HepG2 (cell line): ENCODE data around the gene LSM12. TPM values are rescaled to one million over a fixed set of nuclear protein-coding genes. Genes with fewer than 3 reads are reported as not detected.

Source experiments
- ATAC-seq: fragments of 200-7000 bp; cut with Tn5 transposase; 3 replicates; pipeline ENCODE4 v1.9.1; 2020; ENCODE audit warnings: mild to moderate bottlenecking, moderate library complexity
- BruUV-seq: library from RNA; stranded (reverse); fragments of 400-500 nt; replicated peaks from 2 replicates; lab custom pipeline; 2021; lab: Mats Ljungman, UMichigan
- CTCF ChIA-PET: fragments of 300-600 bp; formaldehyde crosslinking; extraction: SDS; loops from one replicate; lab custom pipeline; 2021; ENCODE audit warnings: low total read pairs, inconsistent platforms, low intra/inter-chr PET ratio; lab: Yijun Ruan, JAX
- POLR2A ChIA-PET: fragments of 350-600 bp; sonication (Branson Sonifier 250); formaldehyde crosslinking; loops from one replicate; lab custom pipeline; 2020; ENCODE audit warnings: antibody characterized with exemption, inconsistent platforms; lab: Yijun Ruan, JAX
- DNase-seq: peaks from one replicate; pipeline ENCODE4 v3.0.0-alpha.2; 2015; ENCODE audit warnings: low spot score
- FAIRE-seq: peaks from 3 replicates; lab custom pipeline; 2011; peaks lifted over from hg19 to GRCh38; lab: Jason Lieb, UNC
- H2AFZ ChIP-seq: one replicate; pipeline ENCODE4 v1.6.1; 2011; ENCODE audit warnings: low read length, inconsistent platforms
- H3K27ac ChIP-seq: fragments of 300-600 bp; 3 replicates; pipeline ENCODE4 v1.8.0; 2011; ENCODE audit warnings: mixed run types, mild to moderate bottlenecking, mixed read lengths, low read length, inconsistent platforms; ENCODE audit not compliant: insufficient read depth; ENCODE audit errors: extremely low read length
- H3K27me3 ChIP-seq, 2 experiments: fragments of 200-600 bp in 1 of 2; 2 replicates in 1 of 2; 3 replicates in 1 of 2; pipeline versions ENCODE4 v1.6.0 to v1.8.0; 2011; ENCODE audit warnings: low read length in 2 of 2, mild to moderate bottlenecking in 2 of 2, moderate library complexity in 2 of 2, inconsistent platforms in 1 of 2; ENCODE audit not compliant: insufficient read depth in 2 of 2, control insufficient read depth in 1 of 2
- H3K36me3 ChIP-seq, 2 experiments: fragments of 200-600 bp in 1 of 2; replicated peaks in 1 of 2; 2 replicates in 1 of 2; 3 replicates in 1 of 2; pipeline versions ENCODE4 v1.5.1 to v1.8.0; 2011; ENCODE audit warnings: low read length in 2 of 2, inconsistent platforms in 1 of 2; ENCODE audit not compliant: insufficient read depth in 2 of 2, control insufficient read depth in 1 of 2
- H3K4me1 ChIP-seq: 2 replicates; pipeline ENCODE4 v1.5.1; 2012; ENCODE audit warnings: low read length, inconsistent platforms; ENCODE audit not compliant: insufficient read depth
- H3K4me2 ChIP-seq: 2 replicates; pipeline ENCODE4 v1.6.0; 2011; ENCODE audit warnings: low read depth, low read length, inconsistent platforms
- H3K4me3 ChIP-seq, 3 experiments: fragments of 200-600 bp in 1 of 3; sonication (generic), shearing (Covaris generic) in 1 of 3; replicated peaks in 1 of 3; 2 replicates each; pipeline ENCODE4 v1.5.1; 2011 to 2016; ENCODE audit warnings: low read length in 3 of 3, inconsistent platforms in 2 of 3, low read depth in 2 of 3, mild to moderate bottlenecking in 2 of 3, control low read depth in 1 of 3, mixed read lengths in 1 of 3; ENCODE audit not compliant: insufficient read depth in 1 of 3
- H3K79me2 ChIP-seq: one replicate; pipeline ENCODE4 v1.6.1; 2011; ENCODE audit warnings: low read length, inconsistent platforms; ENCODE audit not compliant: insufficient read depth
- H3K9ac ChIP-seq: 2 replicates; pipeline ENCODE4 v1.6.0; 2011; ENCODE audit warnings: mild to moderate bottlenecking, low read depth, low read length, inconsistent platforms; ENCODE audit not compliant: insufficient read depth
- H3K9me3 ChIP-seq: 2 replicates; pipeline ENCODE4 v1.5.1; 2012; ENCODE audit warnings: mild to moderate bottlenecking, low read length
- H4K20me1 ChIP-seq: 2 replicates; pipeline ENCODE4 v1.6.0; 2011; ENCODE audit warnings: inconsistent platforms, mild to moderate bottlenecking, low read length, moderate library complexity; ENCODE audit not compliant: insufficient read depth
- AGO1 ChIP-seq: fragments of 200-400 bp; formaldehyde crosslinking; IDR thresholded peaks from 2 replicates; pipeline ENCODE4 v1.6.1; 2017; ENCODE audit warnings: mild to moderate bottlenecking, low read depth, low read length, moderate library complexity; ENCODE audit not compliant: poor library complexity, severe bottlenecking
- AHR ChIP-seq: IDR thresholded peaks from 2 replicates; pipeline ENCODE4 v1.6.1; 2018; ENCODE audit warnings: missing genetic modification reagents, missing compliant biosample characterization
- ETV5 ChIP-seq: IDR thresholded peaks from 2 replicates; pipeline ENCODE4 v1.6.1; 2018; ENCODE audit warnings: missing biosample characterization, missing genetic modification reagents, inconsistent platforms, borderline replicate concordance
- FOSL2 ChIP-seq: sonication (generic); formaldehyde crosslinking; IDR thresholded peaks from 2 replicates; pipeline ENCODE4 v1.4.0; 2020; ENCODE audit warnings: missing genetic modification reagents
- FOXA3 ChIP-seq: IDR thresholded peaks from 2 replicates; pipeline ENCODE4 v1.6.1; 2016; ENCODE audit warnings: missing genetic modification reagents, missing compliant biosample characterization
- HDAC2 ChIP-seq: sonication (generic); formaldehyde crosslinking; IDR thresholded peaks from 2 replicates; pipeline ENCODE4 v1.4.0; 2020; ENCODE audit warnings: missing genetic modification reagents
- NFKB2 ChIP-seq: sonication (generic); formaldehyde crosslinking; IDR thresholded peaks from 2 replicates; pipeline ENCODE4 v1.4.0; 2020; ENCODE audit warnings: missing genetic modification reagents, borderline replicate concordance
- POLR2A ChIP-seq, 2 experiments: IDR thresholded peaks; 2 replicates each; pipeline ENCODE4 v1.6.1; 2011; ENCODE audit warnings: low read depth in 2 of 2, low read length in 2 of 2, mild to moderate bottlenecking in 1 of 2, moderate library complexity in 1 of 2; ENCODE audit not compliant: insufficient read depth in 1 of 2
- TBX3 ChIP-seq: fragments of 450-650 bp; IDR thresholded peaks from 2 replicates; pipeline ENCODE4 v1.6.1; 2017; ENCODE audit warnings: antibody characterized with exemption, mild to moderate bottlenecking, inconsistent platforms, borderline replicate concordance
- ZFY ChIP-seq: sonication (generic); formaldehyde crosslinking; IDR thresholded peaks from 2 replicates; pipeline ENCODE4 v1.4.0; 2020; ENCODE audit warnings: missing genetic modification reagents
- whole genome bisulfite sequencing: methylation state at CpG from one replicate; pipeline ENCODE4 v1.1.6; 2017; ENCODE audit warnings: low lambda C conversion rate; 5-methylcytosine and 5-hydroxymethylcytosine counted together
- in situ Hi-C: cut with HindIII; loops from 2 replicates; pipeline ENCODE4 v1.10.0; 2017; ENCODE audit warnings: low pct_unique_long_range_greater_than_20kb; ENCODE audit not compliant: extremely low pct_ligation_motif_present
- intact Hi-C: fragments of 100-400 bp; cut with micrococcal nuclease; formaldehyde crosslinking; loops from one replicate; pipeline ENCODE4 v1.10.0; 2022; ENCODE audit not compliant: unreplicated experiment
- polyA plus RNA-seq, 8 experiments: library from polyadenylated mRNA; depleted of rRNA in 3 of 8; stranded (reverse) in 7 of 8; unstranded in 1 of 8; fragments of >200 nt; fragmentation: Illumina TruSeq in 4 of 8; extraction: Trizol in 4 of 8; gene quantifications; 2 replicates each; pipeline versions ENCODE4 v1.2.1 to v1.2.3, GENCODE V29; 2011 to 2016; ENCODE audit warnings: low read depth in 4 of 8, missing spikeins in 1 of 8, mixed read lengths in 1 of 8; ENCODE audit not compliant: insufficient read depth in 1 of 8
- total RNA-seq, 5 experiments: library from RNA; depleted of rRNA; stranded (reverse); fragments of >200 nt; fragmentation: Illumina TruSeq; extraction: Trizol; gene quantifications; 2 replicates each; pipeline ENCODE4 v1.2.3, GENCODE V29; 2016; ENCODE audit warnings: low read depth in 1 of 5
- TF ChIP-seq, protein P1 (sequence below): sonication (generic); formaldehyde crosslinking; IDR thresholded peaks from 2 replicates; pipeline ENCODE4 v1.4.0; 2020; ENCODE audit warnings: missing genetic modification reagents, borderline replicate concordance
- TF ChIP-seq, protein P2 (sequence below): sonication (generic); formaldehyde crosslinking; IDR thresholded peaks from 2 replicates; pipeline ENCODE4 v1.5.0; 2020; ENCODE audit warnings: mild to moderate bottlenecking, missing genetic modification reagents, borderline replicate concordance
- TF ChIP-seq, protein P3 (sequence below): fragments of 450-650 bp; IDR thresholded peaks from 2 replicates; pipeline ENCODE4 v1.6.1; 2016

The LSM12 gene
- total and polyA plus RNA-seq, 2 of the 13 experiments (the other 11 are each of a cell fraction or from before 2014, with no cell fraction given): 52.8 to 55.7 TPM

DNA sequence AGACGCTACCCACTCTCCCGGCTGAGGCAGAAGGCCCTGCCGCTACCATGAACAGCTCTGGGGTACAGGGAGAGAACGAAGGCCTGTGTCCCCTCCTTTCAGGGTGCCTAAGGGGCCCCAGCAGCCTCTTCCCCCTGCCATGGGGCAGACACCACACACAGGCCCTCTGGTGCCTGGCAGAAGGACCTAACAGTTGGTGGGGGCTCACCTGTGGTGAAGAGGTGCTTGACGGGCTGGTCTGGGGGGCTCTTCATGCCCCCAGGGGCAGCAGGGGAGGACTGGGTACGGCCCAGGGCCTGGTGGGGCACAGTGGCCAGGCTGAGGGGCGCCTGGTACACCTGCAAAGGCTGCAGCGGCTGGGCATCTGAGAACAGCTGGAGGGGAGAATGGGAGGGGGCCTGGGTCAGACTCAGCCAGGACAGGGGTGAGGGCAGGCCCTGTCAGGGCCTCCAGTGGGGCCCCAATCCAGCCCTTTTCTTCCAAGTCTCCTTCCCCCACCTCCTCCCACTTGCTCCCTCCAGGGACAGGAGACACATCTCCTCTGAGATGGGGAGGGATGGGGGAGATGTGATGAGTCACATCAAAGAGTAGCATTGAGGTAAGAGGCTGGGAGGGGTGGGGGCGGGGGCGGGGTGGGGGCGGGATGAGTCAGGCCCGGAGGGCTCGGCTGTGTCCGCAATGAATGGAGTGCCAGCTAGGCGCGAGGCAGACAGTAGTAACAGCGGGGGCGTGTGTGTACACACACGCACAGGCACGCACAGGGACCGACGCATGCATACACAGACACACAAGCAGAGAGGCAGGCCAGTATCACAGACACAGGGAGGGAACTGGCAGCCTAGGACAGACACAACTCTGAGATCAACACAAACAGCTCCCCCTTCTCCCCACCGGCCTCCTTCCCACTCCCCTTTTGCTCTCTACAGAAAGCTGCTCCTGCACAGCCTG is 20.2 kb upstream of the LSM12 start:
- in situ Hi-C loops: no loop called here
- POLR2A ChIA-PET: interaction anchor here (0.6 to 2.4 kb wide), 14 partner anchors 9 to 100 kb away, joined by 3 to 12 read pairs (median 7); partner anchors contain the start of genes G6PC3, HDAC5, LSM12 and TMUB2
- intact Hi-C loops: no loop called here
- TF ChIP-seq FOSL2 (CRISPR knock-in tag): peak; percentile 84
- 0 out of 2 replicates have a peak, but pooled peaks have one; percentile 2 for TF ChIP-seq ZFY (CRISPR knock-in tag)
- peak; percentile 22; the same call in 1 of the 2 replicates for TF ChIP-seq TBX3
- TF ChIP-seq HDAC2 (CRISPR knock-in tag): peak; percentile 56; the same call in 1 of the 2 replicates
- TF ChIP-seq, protein P1, sequence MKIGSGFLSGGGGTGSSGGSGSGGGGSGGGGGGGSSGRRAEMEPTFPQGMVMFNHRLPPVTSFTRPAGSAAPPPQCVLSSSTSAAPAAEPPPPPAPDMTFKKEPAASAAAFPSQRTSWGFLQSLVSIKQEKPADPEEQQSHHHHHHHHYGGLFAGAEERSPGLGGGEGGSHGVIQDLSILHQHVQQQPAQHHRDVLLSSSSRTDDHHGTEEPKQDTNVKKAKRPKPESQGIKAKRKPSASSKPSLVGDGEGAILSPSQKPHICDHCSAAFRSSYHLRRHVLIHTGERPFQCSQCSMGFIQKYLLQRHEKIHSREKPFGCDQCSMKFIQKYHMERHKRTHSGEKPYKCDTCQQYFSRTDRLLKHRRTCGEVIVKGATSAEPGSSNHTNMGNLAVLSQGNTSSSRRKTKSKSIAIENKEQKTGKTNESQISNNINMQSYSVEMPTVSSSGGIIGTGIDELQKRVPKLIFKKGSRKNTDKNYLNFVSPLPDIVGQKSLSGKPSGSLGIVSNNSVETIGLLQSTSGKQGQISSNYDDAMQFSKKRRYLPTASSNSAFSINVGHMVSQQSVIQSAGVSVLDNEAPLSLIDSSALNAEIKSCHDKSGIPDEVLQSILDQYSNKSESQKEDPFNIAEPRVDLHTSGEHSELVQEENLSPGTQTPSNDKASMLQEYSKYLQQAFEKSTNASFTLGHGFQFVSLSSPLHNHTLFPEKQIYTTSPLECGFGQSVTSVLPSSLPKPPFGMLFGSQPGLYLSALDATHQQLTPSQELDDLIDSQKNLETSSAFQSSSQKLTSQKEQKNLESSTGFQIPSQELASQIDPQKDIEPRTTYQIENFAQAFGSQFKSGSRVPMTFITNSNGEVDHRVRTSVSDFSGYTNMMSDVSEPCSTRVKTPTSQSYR (CRISPR knock-in tag): peak; percentile 57; the same call in 1 of the 2 replicates
- TF ChIP-seq, protein P2, sequence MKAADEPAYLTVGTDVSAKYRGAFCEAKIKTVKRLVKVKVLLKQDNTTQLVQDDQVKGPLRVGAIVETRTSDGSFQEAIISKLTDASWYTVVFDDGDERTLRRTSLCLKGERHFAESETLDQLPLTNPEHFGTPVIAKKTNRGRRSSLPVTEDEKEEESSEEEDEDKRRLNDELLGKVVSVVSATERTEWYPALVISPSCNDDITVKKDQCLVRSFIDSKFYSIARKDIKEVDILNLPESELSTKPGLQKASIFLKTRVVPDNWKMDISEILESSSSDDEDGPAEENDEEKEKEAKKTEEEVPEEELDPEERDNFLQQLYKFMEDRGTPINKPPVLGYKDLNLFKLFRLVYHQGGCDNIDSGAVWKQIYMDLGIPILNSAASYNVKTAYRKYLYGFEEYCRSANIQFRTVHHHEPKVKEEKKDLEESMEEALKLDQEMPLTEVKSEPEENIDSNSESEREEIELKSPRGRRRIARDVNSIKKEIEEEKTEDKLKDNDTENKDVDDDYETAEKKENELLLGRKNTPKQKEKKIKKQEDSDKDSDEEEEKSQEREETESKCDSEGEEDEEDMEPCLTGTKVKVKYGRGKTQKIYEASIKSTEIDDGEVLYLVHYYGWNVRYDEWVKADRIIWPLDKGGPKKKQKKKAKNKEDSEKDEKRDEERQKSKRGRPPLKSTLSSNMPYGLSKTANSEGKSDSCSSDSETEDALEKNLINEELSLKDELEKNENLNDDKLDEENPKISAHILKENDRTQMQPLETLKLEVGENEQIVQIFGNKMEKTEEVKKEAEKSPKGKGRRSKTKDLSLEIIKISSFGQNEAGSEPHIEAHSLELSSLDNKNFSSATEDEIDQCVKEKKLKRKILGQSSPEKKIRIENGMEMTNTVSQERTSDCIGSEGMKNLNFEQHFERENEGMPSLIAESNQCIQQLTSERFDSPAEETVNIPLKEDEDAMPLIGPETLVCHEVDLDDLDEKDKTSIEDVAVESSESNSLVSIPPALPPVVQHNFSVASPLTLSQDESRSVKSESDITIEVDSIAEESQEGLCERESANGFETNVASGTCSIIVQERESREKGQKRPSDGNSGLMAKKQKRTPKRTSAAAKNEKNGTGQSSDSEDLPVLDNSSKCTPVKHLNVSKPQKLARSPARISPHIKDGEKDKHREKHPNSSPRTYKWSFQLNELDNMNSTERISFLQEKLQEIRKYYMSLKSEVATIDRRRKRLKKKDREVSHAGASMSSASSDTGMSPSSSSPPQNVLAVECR: 0 out of 2 replicates have a peak, but pooled peaks have one; percentile 38
- TF ChIP-seq, protein P3, sequence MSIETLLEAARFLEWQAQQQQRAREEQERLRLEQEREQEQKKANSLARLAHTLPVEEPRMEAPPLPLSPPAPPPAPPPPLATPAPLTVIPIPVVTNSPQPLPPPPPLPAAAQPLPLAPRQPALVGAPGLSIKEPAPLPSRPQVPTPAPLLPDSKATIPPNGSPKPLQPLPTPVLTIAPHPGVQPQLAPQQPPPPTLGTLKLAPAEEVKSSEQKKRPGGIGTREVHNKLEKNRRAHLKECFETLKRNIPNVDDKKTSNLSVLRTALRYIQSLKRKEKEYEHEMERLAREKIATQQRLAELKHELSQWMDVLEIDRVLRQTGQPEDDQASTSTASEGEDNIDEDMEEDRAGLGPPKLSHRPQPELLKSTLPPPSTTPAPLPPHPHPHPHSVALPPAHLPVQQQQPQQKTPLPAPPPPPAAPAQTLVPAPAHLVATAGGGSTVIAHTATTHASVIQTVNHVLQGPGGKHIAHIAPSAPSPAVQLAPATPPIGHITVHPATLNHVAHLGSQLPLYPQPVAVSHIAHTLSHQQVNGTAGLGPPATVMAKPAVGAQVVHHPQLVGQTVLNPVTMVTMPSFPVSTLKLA: peak; percentile 36; the same call in 1 of the 2 replicates
- 0 out of 2 replicates have a peak, but pooled peaks have one; percentile 30 for TF ChIP-seq AHR (CRISPR knock-in tag)
- TF ChIP-seq NFKB2 (CRISPR knock-in tag): peak; percentile 19; the same call in 1 of the 2 replicates
- peak; percentile 84 for TF ChIP-seq FOXA3 (CRISPR knock-in tag)
- TF ChIP-seq ETV5 (CRISPR knock-in tag): 0 out of 2 replicates have a peak, but pooled peaks have one; percentile 10
- peak in 1 of 2 experiments; percentile 13; a peak in 1 of 4 replicates for TF ChIP-seq POLR2A (IDR thresholded peaks at IDR 0.05; ENCODE audit: insufficient read depth in 1 of 2, low read depth in 2 of 2, low read length in 2 of 2)
- peak; percentile 53 for TF ChIP-seq AGO1

More for the DNA sequence above, 20.2 kb upstream of the LSM12 start:
- peak overlapping the region; percentile 45 for H3K9ac ChIP-seq
- DNase-seq (peak; percentile 83), FAIRE-seq (no peak), ATAC-seq (peak; percentile 63)
- no peaks in the 10 kb centered on the region for H3K79me2 ChIP-seq
- peak overlapping the region in 1 of 3 experiments; percentile 12; a peak in 1 of 6 replicates for H3K4me3 ChIP-seq
- H3K4me1 ChIP-seq: peaks cover 31% of the 10 kb centered on the region
- no peaks in the 10 kb centered on the region for H4K20me1 ChIP-seq
- H3K36me3 ChIP-seq: peaks cover 26 to 52% of the 10 kb centered on the region in 2 experiments
- no TSS peak for BruUV-seq
- H3K27ac ChIP-seq: peak overlapping the region; percentile 15
- H2AFZ ChIP-seq: no peak overlapping the region
- 31% methylated on average over 16 of the region's 23 CpGs for WGBS
- no peaks in the 10 kb centered on the region for H3K9me3 ChIP-seq
- CTCF ChIA-PET: interaction anchor here (3.7 kb wide), 1 partner anchor 29 kb away, joined by 80 read pairs; no protein-coding TSS in a partner anchor
- peak overlapping the region; percentile 44; the same call in 1 of the 2 replicates for H3K4me2 ChIP-seq
- H3K27me3 ChIP-seq: no peaks in the 10 kb centered on the region
